ENCODE data around the gene PARP14.

- TF ChIP-seq CTCF (IDR thresholded peaks at IDR 0.05; ENCODE audit: low read depth, low read length), result no peak
- no peak for TF ChIP-seq POLR2A (IDR thresholded peaks at IDR 0.05; ENCODE audit: extremely low read depth, insufficient read length)
- TF ChIP-seq MAX (IDR thresholded peaks at IDR 0.05; ENCODE audit: low read depth, low read length), result no peak
Measured at GRCh38 chr3:122695927-122696561, 15.4 kb downstream of the PARP14 start.

Data from NB4 (cell line).